Placental pericyte (primary cell): ENCODE results near the gene ZNF497. TPM values are rescaled to one million over a fixed set of nuclear protein-coding genes. Genes with fewer than 3 reads are reported as not detected.

ENCODE experiments used
- small RNA-seq: library from RNA; depleted of rRNA; stranded (forward); fragments of <200 nt; gene quantifications from one replicate; pipeline ENCODE3, GENCODE V24; 2012; ENCODE audit warnings: low replicate concordance
- total RNA-seq: library from RNA; depleted of rRNA; stranded (reverse); fragments of >200 nt; gene quantifications from 2 replicates; pipeline ENCODE4 v1.2.3, GENCODE V29; 2012

The ZNF497 gene
- 0.57 and 1.3 TPM in 2 replicates for total RNA-seq

DNA sequence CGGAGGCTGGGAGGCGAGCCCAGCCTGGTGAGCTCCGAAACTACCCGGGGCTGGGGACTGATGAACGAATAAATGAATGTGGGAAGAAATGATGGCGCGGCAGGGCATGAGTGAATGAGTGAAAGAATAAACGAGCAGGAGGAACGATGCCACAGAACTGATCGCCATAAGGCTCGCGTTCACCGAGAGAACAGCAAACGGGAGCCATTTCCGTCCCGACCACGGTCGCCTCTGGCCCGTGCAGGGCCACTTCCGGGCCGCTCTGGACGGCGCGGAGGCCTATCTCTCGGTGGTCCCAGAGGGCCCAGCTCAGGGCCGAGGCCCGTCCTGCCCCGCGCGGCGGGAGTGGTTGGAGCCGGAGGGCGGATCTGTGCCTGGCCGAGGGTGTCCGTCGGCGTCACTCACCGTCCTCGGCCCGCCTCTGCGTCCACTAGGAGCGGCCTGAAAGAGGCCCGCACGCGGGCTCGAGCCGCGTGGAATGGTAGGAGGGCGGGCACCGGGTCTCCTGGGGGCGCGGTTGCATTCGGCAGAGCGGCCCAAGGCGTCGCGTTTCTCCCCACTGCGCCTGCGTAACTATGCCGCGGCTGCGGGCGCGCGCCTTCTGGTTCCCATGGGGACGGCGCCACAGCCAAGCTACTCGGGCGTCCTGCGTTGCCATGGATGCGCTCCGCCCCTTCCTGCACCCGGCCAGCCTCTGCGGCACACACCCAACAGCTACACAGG lies at the start of gene ZNF497:
Gene ZNF497, minus strand, starts transcription at position 480 of the 723 bp plus-strand sequence. CDS start 5,116 bp downstream, outside the sequence.

DNA sequence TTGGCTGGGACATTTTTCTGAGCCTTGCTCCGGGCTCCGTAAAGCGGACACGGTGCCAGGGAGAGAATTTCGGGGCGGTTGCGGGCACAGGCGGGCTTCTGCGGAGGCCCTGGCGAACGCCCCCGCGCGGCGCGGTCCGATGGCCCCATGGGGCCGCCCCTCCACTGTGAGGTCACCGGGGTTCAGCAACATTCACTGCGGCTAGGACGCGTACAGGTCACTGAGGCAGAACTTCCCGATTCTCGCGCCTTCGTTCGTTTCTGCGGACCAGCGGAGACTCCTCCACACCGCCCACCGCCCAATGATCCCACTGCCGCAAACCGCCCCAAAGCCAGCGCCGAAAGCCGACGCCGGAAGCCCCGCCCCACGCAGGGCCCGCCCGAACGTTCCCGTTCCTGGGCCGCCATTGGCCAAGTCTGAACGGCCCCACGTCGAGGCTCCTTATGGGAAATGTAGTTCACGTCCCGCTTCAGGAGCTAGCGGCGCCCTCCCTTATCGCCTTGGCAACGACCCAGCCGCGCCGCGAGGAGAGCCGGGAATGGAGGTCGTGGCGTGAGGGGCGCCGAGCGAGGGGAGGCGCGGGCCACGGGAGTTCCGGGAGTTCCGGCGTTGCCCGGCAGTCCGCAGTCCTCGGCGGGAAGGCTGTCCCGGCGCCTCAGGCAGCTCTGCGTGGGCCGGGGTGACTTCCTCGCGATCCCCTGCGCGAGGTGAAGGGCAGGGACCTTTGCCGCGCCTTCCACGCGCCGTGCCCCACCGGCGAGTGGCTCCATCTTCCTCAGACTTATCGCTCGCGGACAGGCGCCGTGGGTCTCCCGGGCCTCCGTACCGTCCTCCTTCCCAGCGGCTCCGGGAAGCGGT lies 45.8 kb upstream of the ZNF497 start, which contains the start of gene ZNF584:
Gene ZNF584, plus strand, starts transcription at position 498 of the 858 bp plus-strand sequence. CDS start 499 bp downstream, outside the sequence.

DNA sequence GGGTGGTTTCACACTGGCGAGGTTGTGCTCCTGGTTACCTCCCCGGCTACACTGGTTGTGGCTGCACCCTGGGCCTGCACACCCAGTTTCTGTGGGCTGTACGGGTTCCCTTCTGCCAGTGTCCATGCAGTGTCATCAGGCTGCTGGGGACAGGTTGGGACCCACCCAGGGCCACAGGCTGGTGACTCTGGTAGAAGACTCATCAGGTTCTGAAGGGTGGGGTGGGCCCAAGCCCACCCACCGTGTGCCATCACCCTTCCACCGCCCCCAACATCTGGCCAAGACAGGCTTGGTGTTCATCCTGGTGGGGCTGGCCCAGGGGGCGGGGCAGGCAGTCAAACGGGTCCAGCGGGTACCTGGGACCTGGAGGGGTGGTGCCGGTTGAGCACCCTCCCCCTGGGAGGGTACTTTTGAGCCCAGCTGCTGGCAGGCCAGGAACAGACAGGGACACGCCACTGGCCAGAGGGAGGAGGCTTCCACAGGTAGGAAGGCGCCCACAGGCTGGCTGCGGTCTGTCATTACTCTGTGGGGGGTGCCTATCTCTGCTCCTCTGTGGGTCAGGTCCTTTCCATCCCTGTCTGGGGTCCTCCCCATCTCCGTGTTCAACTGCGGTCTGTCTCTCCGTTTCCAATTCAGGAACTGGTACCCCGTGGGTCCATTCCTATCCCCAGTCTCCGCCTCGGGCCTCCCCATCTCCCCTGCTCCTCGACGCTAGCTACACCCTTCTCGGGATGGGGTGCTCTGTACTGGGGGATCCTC lies 32.8 kb upstream of the ZNF497 start, which contains the start of gene RNF225:
Gene RNF225, plus strand, starts transcription at position 437 of the 759 bp plus-strand sequence. CDS start 434 bp downstream, outside the sequence.

DNA sequence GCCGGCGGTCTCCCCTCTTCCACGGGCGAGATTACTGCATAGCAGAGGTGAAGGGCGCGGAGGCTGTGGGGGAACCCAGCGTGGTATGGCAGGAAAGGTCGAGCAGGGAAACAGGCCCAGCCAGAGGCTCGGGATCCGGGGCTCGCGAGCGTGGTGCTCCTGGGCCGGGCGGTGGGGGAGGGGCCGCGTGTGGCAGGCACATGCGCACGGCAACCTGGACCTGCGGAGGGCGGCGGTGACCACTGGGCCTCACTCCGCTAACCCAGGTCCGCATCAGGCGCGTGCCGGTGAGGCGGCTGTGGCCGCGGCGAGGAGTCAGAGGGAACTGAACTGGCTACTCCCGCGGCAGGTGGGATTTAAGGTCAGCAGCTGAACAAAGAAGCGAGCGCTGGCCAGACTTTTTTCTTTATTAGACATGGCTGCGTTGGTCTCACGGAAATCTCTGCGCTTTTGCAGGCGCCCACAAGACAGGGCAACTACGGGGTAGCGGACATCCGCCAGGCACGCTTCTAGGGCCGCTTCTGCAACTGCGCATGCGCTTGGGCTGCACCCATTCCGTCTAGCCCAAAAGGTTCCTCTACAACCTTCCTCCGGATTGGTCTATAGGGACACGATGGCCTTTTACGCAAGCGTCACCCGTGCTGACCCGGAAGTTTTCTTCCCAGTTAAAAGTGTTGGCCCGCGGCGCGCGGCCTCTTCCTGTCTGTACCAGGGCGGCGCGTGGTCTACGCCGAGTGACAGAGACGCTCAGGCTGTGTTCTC lies 24.2 kb upstream of the ZNF497 start, which contains the start of gene RPS5:
Gene RPS5, plus strand, starts transcription at position 694 of the 762 bp plus-strand sequence. CDS start 869 bp downstream, outside the sequence.

DNA sequence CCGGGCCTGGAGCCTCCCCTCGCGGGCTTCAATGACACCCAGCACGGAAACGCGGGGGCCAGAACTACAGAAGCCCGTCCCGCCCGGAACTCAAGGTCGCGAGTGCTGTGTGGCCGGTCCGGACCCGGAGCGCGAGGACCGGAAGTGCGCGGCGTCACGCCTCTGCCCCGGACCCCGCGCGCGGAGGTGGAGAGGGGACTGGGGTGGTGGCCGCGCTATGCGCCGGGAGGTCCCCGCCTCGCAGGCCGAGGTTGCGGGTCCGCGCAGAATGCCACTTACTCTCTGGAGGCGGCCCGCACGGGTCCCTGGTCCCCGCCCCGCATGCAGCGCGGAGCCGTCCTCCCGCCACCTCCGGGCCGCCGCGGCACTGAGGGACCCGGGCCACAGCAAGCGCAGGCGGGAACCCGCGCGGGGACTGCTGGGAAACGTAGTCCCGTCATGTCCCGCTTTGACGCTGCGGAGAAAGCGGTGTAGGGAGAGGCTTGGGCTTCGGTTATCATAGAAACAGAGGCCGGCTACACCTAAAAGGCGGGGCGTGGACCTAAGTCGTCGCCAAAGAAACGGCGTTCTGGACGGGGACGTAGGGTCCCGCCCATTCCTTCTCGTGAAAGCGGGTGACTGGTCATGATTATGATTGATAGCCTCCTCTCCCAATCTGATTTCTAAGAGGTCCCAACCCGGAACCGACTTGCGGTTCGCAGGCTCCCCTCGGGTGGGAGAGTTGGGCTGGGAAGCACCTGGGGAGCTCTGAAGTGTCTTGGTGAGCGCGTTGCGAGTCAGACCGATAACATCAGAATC lies 18.3 kb upstream of the ZNF497 start, which contains the start of gene ZNF837:
Gene ZNF837, minus strand, starts transcription at position 369 of the 798 bp plus-strand sequence. CDS start 11,698 bp downstream, outside the sequence.

DNA sequence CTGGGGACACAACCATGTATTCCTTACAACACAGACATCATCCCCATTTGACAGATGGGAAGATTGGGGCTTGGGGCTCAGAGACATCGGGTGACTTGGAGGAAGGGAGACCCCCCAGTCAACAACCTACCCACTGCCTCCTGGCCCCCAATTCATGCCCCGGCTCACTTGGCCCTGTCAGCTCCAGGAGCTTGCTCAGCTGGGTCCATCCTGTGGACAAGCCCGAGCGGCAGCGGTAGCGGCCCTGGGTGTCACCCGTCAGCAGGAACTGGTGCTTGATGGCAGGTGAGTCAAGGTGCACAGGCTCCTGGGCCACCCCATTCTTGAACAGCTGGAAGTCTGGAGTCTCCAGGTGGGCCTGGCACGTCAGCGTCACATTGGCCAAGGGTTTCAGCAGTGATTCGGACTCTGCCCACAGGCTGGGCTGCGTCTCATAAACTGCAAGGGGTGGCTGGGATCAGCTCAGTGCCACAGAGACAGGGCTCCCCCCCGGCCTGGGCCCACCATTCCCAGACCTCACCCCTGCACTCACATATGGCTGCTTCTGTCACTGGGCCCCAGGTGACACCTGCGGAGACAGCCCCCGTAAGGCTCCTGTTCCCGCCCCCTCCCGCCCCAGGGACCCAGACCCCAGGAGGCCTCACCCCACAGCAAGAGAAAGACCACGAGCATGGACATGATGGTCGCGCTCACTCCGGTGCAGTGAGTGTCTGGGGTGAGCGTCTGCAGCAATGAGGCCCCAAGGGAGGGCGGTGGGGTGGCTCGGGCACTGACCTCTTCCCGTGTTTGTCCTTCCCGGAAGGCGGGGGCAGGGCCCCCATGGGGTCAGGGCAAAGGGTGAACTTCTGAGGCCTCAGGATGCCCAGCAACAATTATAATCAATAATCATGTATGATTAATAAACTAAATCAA lies 9.5 kb downstream of the ZNF497 start, which contains the start of gene A1BG:
Gene A1BG, minus strand, starts transcription at position 733 of the 912 bp plus-strand sequence. Its CDS starts 55 bp downstream, at position 678.

DNA sequence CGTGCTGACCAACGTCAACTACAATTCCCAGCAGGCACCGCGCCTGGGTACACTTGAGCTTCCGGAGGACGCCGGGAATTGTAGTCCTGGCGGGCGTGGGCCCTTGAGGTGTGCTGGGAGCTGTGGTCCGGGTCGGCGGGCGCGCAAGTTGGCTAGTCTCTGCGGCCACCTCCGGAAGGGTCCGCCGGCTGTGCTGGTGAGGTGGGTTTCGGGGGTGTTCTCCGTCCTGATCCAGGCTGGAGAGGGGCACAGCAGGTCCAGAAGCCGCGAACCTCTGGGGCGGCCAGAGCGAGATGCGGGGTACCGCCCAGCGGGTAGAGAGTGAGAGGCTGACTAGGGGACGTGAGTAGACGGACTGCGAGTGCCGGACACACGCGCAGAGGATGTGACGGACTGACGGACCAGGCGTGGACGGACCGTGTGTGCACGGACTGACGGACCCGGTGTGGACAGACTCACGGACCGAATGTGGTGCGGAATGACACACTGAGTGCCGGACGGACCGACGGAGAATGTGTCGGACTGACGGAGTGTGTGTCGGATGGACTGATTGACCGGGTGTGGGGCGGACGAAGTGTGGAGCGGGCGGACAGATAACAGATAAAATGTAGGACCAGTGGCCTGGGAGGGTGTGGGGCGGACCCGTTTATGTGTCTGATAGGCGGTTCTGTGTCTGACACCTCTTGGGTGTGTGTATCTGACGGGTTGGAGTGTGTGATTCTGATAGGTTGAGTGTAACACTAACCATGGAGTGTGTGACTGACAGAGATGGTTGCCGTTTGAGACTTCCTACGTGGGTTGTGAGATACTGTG lies 35.4 kb downstream of the ZNF497 start, which contains the start of gene ZSCAN22:
Gene ZSCAN22, plus strand, starts transcription at position 81 of the 813 bp plus-strand sequence. CDS start 7,809 bp downstream, outside the sequence.

DNA sequence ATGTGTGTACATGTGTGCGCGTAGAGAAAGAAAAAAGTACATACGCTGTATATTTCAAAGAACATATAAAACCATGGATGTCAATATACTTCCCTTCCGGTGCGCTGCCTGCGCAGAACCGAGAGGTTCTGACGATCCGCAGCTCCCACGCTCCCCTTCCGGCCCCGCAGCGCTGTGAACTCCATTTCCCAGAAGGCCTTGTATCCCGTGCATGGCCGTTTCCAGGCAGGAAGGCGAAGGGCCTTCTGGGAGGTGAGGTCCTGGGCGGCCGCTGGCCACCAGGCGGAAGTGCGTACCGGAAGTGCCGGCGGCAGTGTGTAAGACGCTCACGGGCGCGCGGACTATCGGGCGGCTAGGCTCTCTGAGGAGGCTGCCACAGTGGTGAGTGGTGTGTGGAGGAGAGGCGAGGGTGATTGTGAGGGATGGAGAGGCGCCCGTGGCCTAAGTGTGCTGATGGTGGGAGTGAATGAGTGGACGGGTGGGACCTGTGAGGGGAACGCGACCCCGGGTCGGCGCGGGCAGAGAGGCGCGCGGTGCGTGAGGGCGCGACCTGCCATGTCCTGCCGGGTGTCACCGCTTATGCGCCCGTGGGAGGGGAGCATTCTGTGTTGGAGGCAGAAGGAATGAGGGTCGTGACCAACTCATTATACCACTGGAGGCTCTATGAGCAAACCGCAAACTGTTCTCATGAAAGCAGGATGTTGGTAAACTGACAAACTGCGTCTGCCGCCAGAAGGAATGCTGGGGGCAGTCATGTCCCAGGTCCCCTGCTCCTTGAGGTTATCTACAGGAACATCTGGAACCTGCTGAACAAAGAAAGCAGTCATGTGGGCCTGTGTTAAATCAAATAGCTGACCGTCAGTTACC lies 57.3 kb downstream of the ZNF497 start, which contains the start of gene ERVK3-1:
Gene ERVK3-1, plus strand, starts transcription at position 313 of the 867 bp plus-strand sequence. CDS start 6,792 bp downstream, outside the sequence.

Small RNA genes lying within 50 kb of the gene (small RNA-seq; reads per million reads assigned to genes)
- gene MIR4754 (0.10 reads per million), gene MIR6806 (not detected), gene RNA5SP473 (0.46 reads per million, percentile 15 among the genes with 10 or more reads in this experiment)

Other genes starting within 250 kb of the ZNF497 start
- gene ZNF329, start 212.0 kb downstream of the ZNF497 start, total RNA-seq: 11.4 and 12.6 TPM in 2 replicates
- 20.8 and 22.8 TPM in 2 replicates for gene ZNF274, start 179.7 kb downstream of the ZNF497 start, total RNA-seq
- 35.5 and 45.0 TPM in 2 replicates for gene ZNF544, start 133.8 kb downstream of the ZNF497 start, total RNA-seq
- 4.2 and 7.6 TPM in 2 replicates for gene ZNF8, start 83.8 kb downstream of the ZNF497 start, total RNA-seq
- 40.5 and 45.0 TPM in 2 replicates for gene ERVK3-1, start 57.4 kb downstream of the ZNF497 start, total RNA-seq
- gene ZSCAN22, start 35.8 kb downstream of the ZNF497 start, total RNA-seq: 3.3 and 5.4 TPM in 2 replicates
- 3.3 and 8.8 TPM in 2 replicates for gene A1BG, start 9.3 kb downstream of the ZNF497 start, total RNA-seq
- gene ZNF837, start 18.3 kb upstream of the ZNF497 start, total RNA-seq: 1.8 and 2.4 TPM in 2 replicates
- gene RPS5, start 24.5 kb upstream of the ZNF497 start, total RNA-seq: 1,396 and 1,689 TPM in 2 replicates
- 0.22 and 0.43 TPM in 2 replicates for gene RNF225, start 32.9 kb upstream of the ZNF497 start, total RNA-seq
- gene ZNF584, start 45.9 kb upstream of the ZNF497 start, total RNA-seq: 22.0 and 23.2 TPM in 2 replicates
- gene ZNF132, start 77.4 kb upstream of the ZNF497 start, total RNA-seq: 8.1 and 9.7 TPM in 2 replicates
- 8.5 and 13.5 TPM in 2 replicates for gene ZNF324B, start 88.9 kb upstream of the ZNF497 start, total RNA-seq
- 20.8 and 24.3 TPM in 2 replicates for gene ZNF324, start 104.3 kb upstream of the ZNF497 start, total RNA-seq
- 9.3 and 16.9 TPM in 2 replicates for gene ZNF446, start 113.6 kb upstream of the ZNF497 start, total RNA-seq
- 1.3 and 1.6 TPM in 2 replicates for gene SLC27A5, start 149.2 kb upstream of the ZNF497 start, total RNA-seq
- 7.2 and 11.6 TPM in 2 replicates for gene ZBTB45, start 157.1 kb upstream of the ZNF497 start, total RNA-seq
- gene TRIM28, start 181.3 kb upstream of the ZNF497 start, total RNA-seq: 357 and 368 TPM in 2 replicates
- 71.4 and 178 TPM in 2 replicates for gene CHMP2A, start 192.4 kb upstream of the ZNF497 start, total RNA-seq
- gene UBE2M, start 195.9 kb upstream of the ZNF497 start, total RNA-seq: 70.5 and 92.5 TPM in 2 replicates
- 20.8 and 21.9 TPM in 2 replicates for gene MZF1, start 210.6 kb upstream of the ZNF497 start, total RNA-seq